CD4-positive, CD25-positive, alpha-beta regulatory T cell (primary cell): ENCODE results near the gene ALDOC. TPM values are rescaled to one million over a fixed set of nuclear protein-coding genes. Genes with fewer than 3 reads are reported as not detected.

Source experiments
- polyA plus RNA-seq, 4 donors: library from polyadenylated mRNA; unstranded; fragments of 300-500 nt; fragmentation: Illumina TruSeq; gene quantifications; one replicate each; pipeline ENCODE4 v1.2.3, GENCODE V29; 2021
- total RNA-seq: library from RNA; stranded (reverse); gene quantifications from one replicate; pipeline ENCODE4 v1.2.3, GENCODE V29; 2022

The ALDOC gene
- total and polyA plus RNA-seq, 5 donors from 2014 or later = 33.0 to 109 (median 86.4) TPM

Other genes starting within 250 kb of the ALDOC start
- gene IFT20, start 241.4 kb downstream of the ALDOC start, total RNA-seq = 44.1 TPM
- gene IFT20, start 241.4 kb downstream of the ALDOC start, polyA plus RNA-seq = 10 to 100 TPM; 36.9 to 55.5 (median 44.4) TPM
- 15.7 TPM for gene TNFAIP1, start 241.1 kb downstream of the ALDOC start, total RNA-seq
- gene TNFAIP1, start 241.1 kb downstream of the ALDOC start, polyA plus RNA-seq = 10 to 100 TPM in 1 of 4 donors, 1 to 10 TPM in 3; 6.5 to 10.5 (median 8.8) TPM
- gene POLDIP2, start 219.4 kb downstream of the ALDOC start, total RNA-seq = 29.4 TPM
- 10 to 100 TPM; 70.2 to 88.5 (median 74.7) TPM for gene POLDIP2, start 219.4 kb downstream of the ALDOC start, polyA plus RNA-seq
- gene SEBOX, start 211.7 kb downstream of the ALDOC start, total RNA-seq = not detected
- gene SEBOX, start 211.7 kb downstream of the ALDOC start, polyA plus RNA-seq = not detected
- gene VTN, start 206.6 kb downstream of the ALDOC start, total RNA-seq = not detected
- gene VTN, start 206.6 kb downstream of the ALDOC start, polyA plus RNA-seq = under 1 TPM in 3 of 4 donors, not detected in 1; 0.10 to 0.18 (median 0.17) TPM
- gene SARM1, start 205.2 kb downstream of the ALDOC start, total RNA-seq = 21.7 TPM
- 1 to 10 TPM; 7.2 to 8.5 (median 7.9) TPM for gene SARM1, start 205.2 kb downstream of the ALDOC start, polyA plus RNA-seq
- gene SLC46A1, start 170.7 kb downstream of the ALDOC start, total RNA-seq = 0.89 TPM
- 1 to 10 TPM in 2 of 4 donors, under 1 TPM in 1, not detected in 1; 0.49 to 2.8 (median 1.9) TPM for gene SLC46A1, start 170.7 kb downstream of the ALDOC start, polyA plus RNA-seq
- not detected for gene SLC13A2, start 103.3 kb downstream of the ALDOC start, total RNA-seq
- gene SLC13A2, start 103.3 kb downstream of the ALDOC start, polyA plus RNA-seq = not detected
- gene FOXN1, start 70.5 kb downstream of the ALDOC start, total RNA-seq = not detected
- gene FOXN1, start 70.5 kb downstream of the ALDOC start, polyA plus RNA-seq = not detected
- gene UNC119, start 24.3 kb downstream of the ALDOC start, total RNA-seq = 66.9 TPM
- gene UNC119, start 24.3 kb downstream of the ALDOC start, polyA plus RNA-seq = 10 to 100 TPM; 29.5 to 35.0 (median 31.2) TPM
- gene PIGS, start 5.4 kb downstream of the ALDOC start, total RNA-seq = 59.7 TPM
- 10 to 100 TPM; 53.3 to 82.6 (median 67.1) TPM for gene PIGS, start 5.4 kb downstream of the ALDOC start, polyA plus RNA-seq
- gene SPAG5, start 22.1 kb upstream of the ALDOC start, total RNA-seq = 37.7 TPM
- 1 to 10 TPM in 3 of 4 donors, under 1 TPM in 1; 0.84 to 2.2 (median 1.8) TPM for gene SPAG5, start 22.1 kb upstream of the ALDOC start, polyA plus RNA-seq
- gene RSKR, start 37.3 kb upstream of the ALDOC start, total RNA-seq = 15.2 TPM
- under 1 TPM in 3 of 4 donors, not detected in 1; 0.08 to 0.78 (median 0.10) TPM for gene RSKR, start 37.3 kb upstream of the ALDOC start, polyA plus RNA-seq
- 149 TPM for gene BLTP2, start 68.3 kb upstream of the ALDOC start, total RNA-seq
- gene BLTP2, start 68.3 kb upstream of the ALDOC start, polyA plus RNA-seq = 10 to 100 TPM; 30.7 to 42.3 (median 33.1) TPM
- gene SDF2, start 85.0 kb upstream of the ALDOC start, total RNA-seq = 41.9 TPM
- gene SDF2, start 85.0 kb upstream of the ALDOC start, polyA plus RNA-seq = 100 to 1,000 TPM in 3 of 4 donors, 10 to 100 TPM in 1; 96.5 to 121 (median 112) TPM
- gene SUPT6H, start 85.3 kb upstream of the ALDOC start, total RNA-seq = 167 TPM
- 1 to 10 TPM; 8.3 to 9.2 (median 8.9) TPM for gene SUPT6H, start 85.3 kb upstream of the ALDOC start, polyA plus RNA-seq
- gene PROCA1, start 135.0 kb upstream of the ALDOC start, total RNA-seq = 5.3 TPM
- under 1 TPM in 3 of 4 donors, not detected in 1; 0.37 to 0.67 (median 0.63) TPM for gene PROCA1, start 135.0 kb upstream of the ALDOC start, polyA plus RNA-seq
- gene RAB34, start 141.0 kb upstream of the ALDOC start, total RNA-seq = 4.0 TPM
- 10 to 100 TPM in 1 of 4 donors, 1 to 10 TPM in 3; 6.6 to 11.5 (median 6.9) TPM for gene RAB34, start 141.0 kb upstream of the ALDOC start, polyA plus RNA-seq
- 2,050 TPM for gene RPL23A, start 143.1 kb upstream of the ALDOC start, total RNA-seq
- 1,000 to 10,000 TPM; 4,206 to 5,707 (median 4,669) TPM for gene RPL23A, start 143.1 kb upstream of the ALDOC start, polyA plus RNA-seq
- 1.3 TPM for gene TLCD1, start 149.3 kb upstream of the ALDOC start, total RNA-seq
- not detected for gene TLCD1, start 149.3 kb upstream of the ALDOC start, polyA plus RNA-seq
- gene NEK8, start 151.9 kb upstream of the ALDOC start, total RNA-seq = 7.5 TPM
- gene NEK8, start 151.9 kb upstream of the ALDOC start, polyA plus RNA-seq = 1 to 10 TPM; 1.8 to 2.6 (median 2.0) TPM
- gene TRAF4, start 167.1 kb upstream of the ALDOC start, total RNA-seq = 320 TPM
- gene TRAF4, start 167.1 kb upstream of the ALDOC start, polyA plus RNA-seq = 1 to 10 TPM; 1.1 to 2.9 (median 1.7) TPM